HG03064 (cell line): Measurements from ENCODE around the gene DDB1.

Experiments
- ATAC-seq: cut with Tn5 transposase; IDR thresholded peaks from one replicate; pipeline ENCODE4 v1.9.1; 2021; ENCODE audit warnings: low read depth; ENCODE audit not compliant: unreplicated experiment

The DDB1 gene

GRCh38 chr11:61357233-61357893 lies 24.5 kb upstream of the DDB1 start:
- peak; percentile 36 for ATAC-seq

- no peak for ATAC-seq
These were observed 23.8 kb upstream of the DDB1 start for GRCh38 chr11:61356706-61357105.

GRCh38 chr11:61354208-61354607 lies 21.3 kb upstream of the DDB1 start:
- ATAC-seq, result no peak

GRCh38 chr11:61353131-61354067 lies 20.5 kb upstream of the DDB1 start:
- no peak for ATAC-seq

GRCh38 chr11:61352038-61352437 lies 19.1 kb upstream of the DDB1 start:
- no peak for ATAC-seq

GRCh38 chr11:61350803-61351202 lies 17.9 kb upstream of the DDB1 start:
- ATAC-seq, result no peak

- ATAC-seq, result no peak
These were observed 17.4 kb upstream of the DDB1 start for GRCh38 chr11:61350336-61350735.

GRCh38 chr11:61349916-61350315 lies 17.0 kb upstream of the DDB1 start:
- no peak for ATAC-seq

- ATAC-seq, result no peak
These were observed 16.4 kb upstream of the DDB1 start for GRCh38 chr11:61349189-61349751.

- ATAC-seq, result no peak
These were observed 15.1 kb upstream of the DDB1 start for GRCh38 chr11:61347916-61348461.

- no peak for ATAC-seq
These were observed 13.3 kb upstream of the DDB1 start for GRCh38 chr11:61345954-61346843.

GRCh38 chr11:61345170-61345610 lies 12.3 kb upstream of the DDB1 start:
- ATAC-seq, result no peak

GRCh38 chr11:61343792-61344745 lies 11.2 kb upstream of the DDB1 start:
- ATAC-seq, result no peak

- ATAC-seq, result no peak
These were observed 9.4 kb upstream of the DDB1 start for GRCh38 chr11:61342207-61342803.

- no peak for ATAC-seq
These were observed 8.8 kb upstream of the DDB1 start for GRCh38 chr11:61341706-61342105.

GRCh38 chr11:61340979-61341378 lies 8.1 kb upstream of the DDB1 start:
- ATAC-seq, result no peak

- ATAC-seq, result no peak
These were observed 6.6 kb upstream of the DDB1 start for GRCh38 chr11:61339490-61339878.

GRCh38 chr11:61338783-61339489 lies 6.0 kb upstream of the DDB1 start:
- ATAC-seq, result no peak
